Measurements from ENCODE around the gene CRIP2. TPM values are rescaled to one million over a fixed set of nuclear protein-coding genes. Genes with fewer than 3 reads are reported as not detected.

The CRIP2 gene
- total RNA-seq, 1 donor from 2014 or later = 247 TPM

- Mint-ChIP-seq H3K36me3 (ENCODE audit: low read depth) (peaks cover 2% of the 10 kb centered on the region), H3K9me3 (ENCODE audit: low read depth) (no peaks in the 10 kb centered on the region), H3K27ac (ENCODE audit: unreplicated experiment) (peak overlapping the region; percentile 99), H3K27me3 (ENCODE audit: low read depth) (no peaks in the 10 kb centered on the region), H3K4me1 (ENCODE audit: low read depth) (peaks cover 63% of the 10 kb centered on the region), H3K4me3 (ENCODE audit: unreplicated experiment) (peak overlapping the region; percentile 67)
- peak; percentile 47 for TF ChIP-seq CTCF (IDR thresholded peaks at IDR 0.05)
- DNase-seq (ENCODE audit: low spot score) = no peak
These were observed 7.4 kb downstream of the CRIP2 start for GRCh38 chr14:105481886-105482457.

- Mint-ChIP-seq H3K36me3 (ENCODE audit: low read depth) (peaks cover 2% of the 10 kb centered on the region), H3K27ac (ENCODE audit: unreplicated experiment) (peak overlapping the region; percentile 99), H3K9me3 (ENCODE audit: low read depth) (no peaks in the 10 kb centered on the region), H3K4me1 (ENCODE audit: low read depth) (peaks cover 58% of the 10 kb centered on the region), H3K4me3 (ENCODE audit: unreplicated experiment) (peak overlapping the region; percentile 67), H3K27me3 (ENCODE audit: low read depth) (no peaks in the 10 kb centered on the region)
- no peak for TF ChIP-seq CTCF (IDR thresholded peaks at IDR 0.05)
- no peak for DNase-seq (ENCODE audit: low spot score)
These were observed 8.0 kb downstream of the CRIP2 start for GRCh38 chr14:105482486-105483110.

- no peak for DNase-seq (ENCODE audit: low spot score)
- Mint-ChIP-seq H3K4me1 (ENCODE audit: low read depth) (peaks cover 59% of the 10 kb centered on the region), H3K27me3 (ENCODE audit: low read depth) (no peaks in the 10 kb centered on the region), H3K27ac (ENCODE audit: unreplicated experiment) (peak overlapping the region; percentile 99), H3K36me3 (ENCODE audit: low read depth) (peaks cover 2% of the 10 kb centered on the region), H3K4me3 (ENCODE audit: unreplicated experiment) (no peak overlapping the region), H3K9me3 (ENCODE audit: low read depth) (no peaks in the 10 kb centered on the region)
- no peak for TF ChIP-seq CTCF (IDR thresholded peaks at IDR 0.05)
These were observed 8.9 kb downstream of the CRIP2 start for GRCh38 chr14:105483300-105484068.

GRCh38 chr14:105484069-105484996 lies 9.7 kb downstream of the CRIP2 start:
- H3K4me3 Mint-ChIP-seq (ENCODE audit: unreplicated experiment) = no peak overlapping the region
- peaks cover 2% of the 10 kb centered on the region for H3K36me3 Mint-ChIP-seq (ENCODE audit: low read depth)
- no peaks in the 10 kb centered on the region for H3K9me3 Mint-ChIP-seq (ENCODE audit: low read depth)
- DNase-seq (ENCODE audit: low spot score) = no peak
- H3K4me1 Mint-ChIP-seq (ENCODE audit: low read depth) = peaks cover 65% of the 10 kb centered on the region
- H3K27me3 Mint-ChIP-seq (ENCODE audit: low read depth) = no peaks in the 10 kb centered on the region
- no peak for TF ChIP-seq CTCF (IDR thresholded peaks at IDR 0.05)
- H3K27ac Mint-ChIP-seq (ENCODE audit: unreplicated experiment) = peak overlapping the region; percentile 81

Data from chondrocyte (in vitro differentiated cells).